ENCODE measurements around the gene EAF1.
"Not testable (repeated sequence)": the region's sequence is repeated elsewhere in the genome, so short reads cannot be mapped to it uniquely, and the experiment has no call there.

DNA sequence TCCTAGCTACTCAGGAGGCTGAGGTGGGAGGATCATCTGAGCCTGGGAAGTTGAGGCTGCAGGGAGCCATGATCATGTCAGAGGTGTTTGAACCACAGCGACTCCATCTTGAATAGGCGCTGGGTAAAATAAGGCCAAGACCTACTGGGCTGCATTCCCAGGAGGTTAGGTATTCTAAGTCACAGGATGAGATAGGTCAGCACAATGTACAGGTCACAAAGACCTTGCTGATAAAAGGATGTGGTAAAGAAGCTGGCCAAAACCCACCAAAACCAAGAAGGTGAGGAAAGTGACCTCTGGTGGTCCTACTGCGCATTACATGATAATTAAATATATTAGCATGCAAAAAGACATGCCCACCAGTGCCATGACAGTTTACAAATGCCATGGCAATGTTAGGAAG lies 28.7 kb upstream of the EAF1 start:
- not testable (repeated sequence) for TF ChIP-seq CTCF, POLR2A (IDR thresholded peaks at IDR 0.05)

All from lower leg skin (tissue), 3 donors.